HCEC 1CT (cell line): ENCODE results near the gene IL17REL.
"Not testable (repeated sequence)": the region's sequence is repeated elsewhere in the genome, so short reads cannot be mapped to it uniquely, and the experiment has no call there.

Experiments
- DNase-seq: peaks from one replicate; pipeline ENCODE4 v3.0.0-alpha.2; 2017

IL17REL gene

GRCh38 chr22:49954991-49955580 is 57.5 kb downstream of the IL17REL start:
- no peak for DNase-seq

GRCh38 chr22:49954354-49954753 is 58.2 kb downstream of the IL17REL start:
- DNase-seq: no peak

- DNase-seq: no peak
Measured at GRCh38 chr22:49953680-49954344, 58.8 kb downstream of the IL17REL start.

GRCh38 chr22:49953027-49953679 is 59.4 kb downstream of the IL17REL start:
- DNase-seq: no peak

- DNase-seq: peak; percentile 81
Measured at GRCh38 chr22:49951986-49952896, 60.3 kb downstream of the IL17REL start.

DNA sequence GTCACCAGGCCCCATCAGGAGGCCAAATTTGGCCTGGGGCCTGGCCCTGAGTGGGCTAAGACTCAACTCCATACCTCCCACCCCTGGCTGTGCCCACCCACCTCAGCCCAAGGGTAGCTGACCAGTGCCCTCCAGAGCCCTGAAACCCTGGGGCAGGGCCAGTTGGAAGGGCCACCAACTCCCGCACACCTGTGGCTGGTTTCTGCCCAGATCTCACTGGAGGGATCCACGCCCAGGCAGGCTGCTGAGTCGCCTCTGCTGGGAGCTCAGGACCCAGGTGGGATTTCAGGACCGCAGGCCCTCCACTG is 60.9 kb downstream of the IL17REL start:
- DNase-seq: no peak

- DNase-seq: no peak
Measured at GRCh38 chr22:49951000-49951677, 61.4 kb downstream of the IL17REL start.

GRCh38 chr22:49950396-49950994 is 62.1 kb downstream of the IL17REL start:
- DNase-seq: no peak

GRCh38 chr22:49949914-49950292 is 62.7 kb downstream of the IL17REL start:
- DNase-seq: no peak

DNA sequence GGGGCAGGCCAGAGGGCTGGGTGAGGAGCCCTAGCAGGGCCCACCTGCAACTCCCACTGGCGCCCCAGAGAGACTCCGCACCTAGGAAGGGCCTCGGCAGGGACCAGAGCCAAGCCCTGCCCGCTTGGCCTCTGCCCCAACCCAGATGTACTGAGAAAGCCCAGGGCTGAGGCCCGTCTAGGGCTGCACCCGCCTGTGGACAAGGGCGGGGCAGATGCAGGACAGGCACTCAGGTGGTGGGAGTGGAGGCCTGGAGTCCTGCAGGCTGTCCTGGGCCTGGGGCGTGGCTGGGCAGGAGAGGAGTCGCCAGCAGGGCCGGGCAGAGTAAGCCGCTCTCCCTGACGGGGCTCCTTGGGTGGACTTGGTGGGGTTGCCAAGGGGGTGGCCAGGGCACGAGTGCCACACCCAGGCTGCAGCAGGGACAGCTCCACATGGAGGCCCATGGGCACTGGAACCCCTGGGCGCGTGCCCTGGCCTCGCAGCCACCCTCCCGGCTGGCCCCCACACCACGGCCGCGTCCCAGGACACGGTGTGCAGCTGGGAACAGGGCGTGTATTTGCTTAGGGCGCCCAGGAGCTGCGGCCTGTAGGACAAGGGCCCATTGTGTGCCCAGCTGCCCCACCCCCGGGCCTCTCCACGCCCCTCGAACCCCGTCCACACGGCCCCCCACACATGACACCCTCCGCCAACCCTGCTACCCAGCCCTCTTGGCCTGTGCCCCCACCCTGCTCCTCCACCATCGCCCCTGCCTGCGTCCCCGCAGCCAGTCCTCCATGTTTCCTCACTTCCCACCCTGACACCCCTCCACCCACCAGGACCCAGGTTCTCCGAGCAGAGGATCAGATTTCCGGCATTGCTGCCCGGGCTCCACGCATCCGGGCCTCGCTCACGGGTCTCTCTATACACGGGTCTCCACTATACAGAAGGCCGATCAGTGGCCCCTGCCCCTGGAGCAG is 63.3 kb downstream of the IL17REL start:
- no peak for DNase-seq

GRCh38 chr22:49948116-49948957 is 64.2 kb downstream of the IL17REL start:
- no peak for DNase-seq

DNA sequence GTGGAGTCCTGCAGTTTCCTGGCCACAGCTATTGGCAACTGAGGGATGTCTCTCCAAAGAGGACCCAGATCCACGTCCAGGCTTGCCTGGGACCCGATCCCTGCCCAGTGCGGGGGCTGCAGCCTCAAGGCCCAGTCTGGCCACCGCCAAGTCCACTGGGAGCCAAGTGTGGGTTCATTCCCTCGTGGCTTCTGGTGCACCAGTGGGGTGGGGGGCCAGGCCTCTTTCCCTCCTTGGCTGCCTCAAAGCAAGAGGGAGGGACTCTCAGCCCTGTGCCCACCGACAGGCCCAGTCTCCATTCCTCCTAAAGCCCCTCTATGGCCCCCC is 65.3 kb downstream of the IL17REL start:
- no peak for DNase-seq

GRCh38 chr22:49946612-49947295 is 65.8 kb downstream of the IL17REL start:
- no peak for DNase-seq

- DNase-seq: not testable (repeated sequence)
Measured at GRCh38 chr22:49945042-49945794, 67.3 kb downstream of the IL17REL start.
